GM21737 (cell line): ENCODE measurements around the gene ZFYVE19.
A peak's percentile ranks its signal among the peaks of the same experiment; 100 is the strongest.
"Not testable (repeated sequence)": the region's sequence is repeated elsewhere in the genome, so short reads cannot be mapped to it uniquely, and the experiment has no call there.

Experiments
- ATAC-seq: cut with Tn5 transposase; IDR thresholded peaks from one replicate; pipeline ENCODE4 v1.9.1; 2021; ENCODE audit warnings: mild to moderate bottlenecking, moderate library complexity; ENCODE audit not compliant: unreplicated experiment

The ZFYVE19 gene

GRCh38 chr15:40845511-40846284, 38.8 kb downstream of the ZFYVE19 start:
- no peak for ATAC-seq

- ATAC-seq: no peak
These were observed 39.9 kb downstream of the ZFYVE19 start for GRCh38 chr15:40846841-40847222.

GRCh38 chr15:40847223-40847961, 40.5 kb downstream of the ZFYVE19 start:
- ATAC-seq: peak; percentile 62

- no peak for ATAC-seq
These were observed 43.8 kb downstream of the ZFYVE19 start for GRCh38 chr15:40850576-40851112.

GRCh38 chr15:40852529-40852928, 45.6 kb downstream of the ZFYVE19 start:
- ATAC-seq: no peak

GRCh38 chr15:40853241-40853890, 46.5 kb downstream of the ZFYVE19 start:
- ATAC-seq: no peak

GRCh38 chr15:40854161-40854560, 47.3 kb downstream of the ZFYVE19 start:
- no peak for ATAC-seq

GRCh38 chr15:40855706-40856234, 48.9 kb downstream of the ZFYVE19 start:
- no peak for ATAC-seq

GRCh38 chr15:40856746-40857145, 49.9 kb downstream of the ZFYVE19 start:
- ATAC-seq: no peak

- ATAC-seq: no peak
These were observed 50.9 kb downstream of the ZFYVE19 start for GRCh38 chr15:40857601-40858341.

GRCh38 chr15:40858706-40859105, 51.8 kb downstream of the ZFYVE19 start:
- no peak for ATAC-seq

GRCh38 chr15:40859206-40859851, 52.4 kb downstream of the ZFYVE19 start:
- no peak for ATAC-seq

GRCh38 chr15:40861147-40861546, 54.3 kb downstream of the ZFYVE19 start:
- ATAC-seq: not testable (repeated sequence)

- no peak for ATAC-seq
These were observed 56.9 kb downstream of the ZFYVE19 start for GRCh38 chr15:40863660-40864270.
